ENCODE measurements around the gene ZFYVE28.

ZFYVE28 gene

DNA sequence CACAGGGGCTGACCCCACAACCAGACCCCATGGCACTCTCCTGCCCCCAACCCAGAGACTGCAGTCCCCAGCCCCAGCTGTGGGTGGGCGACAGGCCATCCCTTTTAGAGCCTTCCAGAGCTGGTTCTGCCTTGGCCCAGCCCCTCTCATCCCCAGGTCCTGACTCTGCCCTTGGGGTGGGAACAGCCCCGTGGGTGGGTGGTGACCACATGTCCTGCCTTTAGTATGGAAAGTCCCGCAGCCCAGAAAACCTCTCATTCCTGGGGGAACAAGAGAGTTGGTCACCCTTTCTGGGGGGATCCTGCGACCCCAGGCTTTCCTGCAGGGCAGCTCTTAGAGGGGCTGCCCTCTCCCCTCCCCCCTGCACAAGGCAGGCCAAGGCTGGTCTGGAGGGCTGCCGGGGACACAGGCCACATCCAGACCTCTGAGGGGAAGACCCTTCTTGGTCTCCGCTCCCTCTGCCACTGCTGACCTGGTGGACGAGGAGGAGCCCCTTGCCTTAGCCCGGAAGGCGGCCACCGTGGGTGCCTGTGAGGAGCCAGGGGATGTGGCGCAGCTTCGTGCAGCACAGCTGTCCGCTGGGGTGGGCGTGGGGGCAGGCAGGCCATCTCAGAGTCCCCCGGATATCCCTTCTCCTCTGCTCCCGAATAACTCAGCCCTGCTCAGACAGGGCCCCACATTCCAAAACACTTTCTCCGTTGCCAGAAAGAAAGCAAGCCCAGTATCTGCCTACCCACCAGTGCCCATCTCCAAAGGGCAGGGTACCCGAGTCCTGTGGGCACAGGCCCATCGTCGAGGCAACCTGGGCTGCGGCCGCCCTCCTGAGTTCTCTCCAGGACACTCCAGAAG, 149.9 kb downstream of the ZFYVE28 start:
- no peak for DNase-seq (ENCODE audit: extremely low spot score)
- TF ChIP-seq L3MBTL2 (conservative IDR thresholded peaks at IDR 0.05), result no peak
- no peak for TF ChIP-seq FOXM1 (IDR thresholded peaks at IDR 0.05; ENCODE audit: borderline replicate concordance)
- TF ChIP-seq NFRKB (IDR thresholded peaks at IDR 0.05), result no peak
- no peak for TF ChIP-seq FOXK2 (IDR thresholded peaks at IDR 0.05)
- TF ChIP-seq CTBP1 (IDR thresholded peaks at IDR 0.05; ENCODE audit: borderline replicate concordance), result no peak
- no peak for TF ChIP-seq ELF4 (IDR thresholded peaks at IDR 0.05)
- no peak for TF ChIP-seq TARDBP (IDR thresholded peaks at IDR 0.05)
- TF ChIP-seq ARNT (IDR thresholded peaks at IDR 0.05), result no peak
- TF ChIP-seq HDGF (IDR thresholded peaks at IDR 0.05; ENCODE audit: borderline replicate concordance), result no peak
- no peak for TF ChIP-seq BHLHE40 (IDR thresholded peaks at IDR 0.05; ENCODE audit: borderline replicate concordance)
- TF ChIP-seq ZNF384 (IDR thresholded peaks at IDR 0.05), result no peak
- no peak for TF ChIP-seq SUZ12 (IDR thresholded peaks at IDR 0.05)
- TF ChIP-seq, protein P1, sequence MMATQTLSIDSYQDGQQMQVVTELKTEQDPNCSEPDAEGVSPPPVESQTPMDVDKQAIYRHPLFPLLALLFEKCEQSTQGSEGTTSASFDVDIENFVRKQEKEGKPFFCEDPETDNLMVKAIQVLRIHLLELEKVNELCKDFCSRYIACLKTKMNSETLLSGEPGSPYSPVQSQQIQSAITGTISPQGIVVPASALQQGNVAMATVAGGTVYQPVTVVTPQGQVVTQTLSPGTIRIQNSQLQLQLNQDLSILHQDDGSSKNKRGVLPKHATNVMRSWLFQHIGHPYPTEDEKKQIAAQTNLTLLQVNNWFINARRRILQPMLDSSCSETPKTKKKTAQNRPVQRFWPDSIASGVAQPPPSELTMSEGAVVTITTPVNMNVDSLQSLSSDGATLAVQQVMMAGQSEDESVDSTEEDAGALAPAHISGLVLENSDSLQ (IDR thresholded peaks at IDR 0.05), result no peak
- CTCF ChIA-PET, result interaction anchor here (0.6 kb wide), 1 partner anchor 90 kb away, joined by 3 read pairs; no protein-coding TSS in a partner anchor
- POLR2A ChIA-PET, result no interaction called here

DNA sequence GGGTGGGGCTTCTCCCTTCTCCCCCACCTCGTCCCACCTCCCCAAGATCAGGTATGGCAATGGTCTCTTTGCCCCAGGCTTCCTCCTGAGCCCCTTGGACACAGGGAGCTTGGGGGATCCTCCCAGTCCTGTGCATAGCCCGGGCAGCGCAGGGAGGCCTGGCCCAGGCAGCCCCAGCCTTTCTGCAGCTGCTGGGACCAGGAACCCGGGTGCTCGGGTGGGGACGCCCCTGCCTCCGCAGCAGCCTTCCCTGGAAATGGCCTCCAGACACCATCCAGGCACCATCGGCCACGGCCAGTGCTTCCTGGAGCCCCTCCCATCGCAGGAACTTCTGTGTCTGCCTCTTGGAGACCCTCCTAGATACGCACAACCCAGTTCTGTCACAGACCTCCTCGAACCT, 150.6 kb downstream of the ZFYVE28 start:
- DNase-seq (ENCODE audit: extremely low spot score), result no peak
- ChIA-PET POLR2A (no interaction called here), CTCF (interaction anchor here (0.6 kb wide), 1 partner anchor 89 kb away, joined by 3 read pairs; no protein-coding TSS in a partner anchor)
- TF ChIP-seq BHLHE40 (IDR thresholded peaks at IDR 0.05; ENCODE audit: borderline replicate concordance) (no peak), TARDBP (IDR thresholded peaks at IDR 0.05) (no peak), FOXK2 (IDR thresholded peaks at IDR 0.05) (no peak), SUZ12 (IDR thresholded peaks at IDR 0.05) (no peak), HDGF (IDR thresholded peaks at IDR 0.05; ENCODE audit: borderline replicate concordance) (no peak), CTBP1 (IDR thresholded peaks at IDR 0.05; ENCODE audit: borderline replicate concordance) (no peak), LEF1 (IDR thresholded peaks at IDR 0.05; ENCODE audit: borderline replicate concordance) (no peak), FOXM1 (IDR thresholded peaks at IDR 0.05; ENCODE audit: borderline replicate concordance) (no peak), ARNT (IDR thresholded peaks at IDR 0.05) (no peak), L3MBTL2 (conservative IDR thresholded peaks at IDR 0.05) (no peak), ELF4 (IDR thresholded peaks at IDR 0.05) (no peak), ZNF384 (IDR thresholded peaks at IDR 0.05) (no peak), SP1 (IDR thresholded peaks at IDR 0.05) (no peak), NFRKB (IDR thresholded peaks at IDR 0.05) (no peak), FOXA1 (IDR thresholded peaks at IDR 0.05) (no peak)
- TF ChIP-seq, protein P1 (IDR thresholded peaks at IDR 0.05), result no peak

DNA sequence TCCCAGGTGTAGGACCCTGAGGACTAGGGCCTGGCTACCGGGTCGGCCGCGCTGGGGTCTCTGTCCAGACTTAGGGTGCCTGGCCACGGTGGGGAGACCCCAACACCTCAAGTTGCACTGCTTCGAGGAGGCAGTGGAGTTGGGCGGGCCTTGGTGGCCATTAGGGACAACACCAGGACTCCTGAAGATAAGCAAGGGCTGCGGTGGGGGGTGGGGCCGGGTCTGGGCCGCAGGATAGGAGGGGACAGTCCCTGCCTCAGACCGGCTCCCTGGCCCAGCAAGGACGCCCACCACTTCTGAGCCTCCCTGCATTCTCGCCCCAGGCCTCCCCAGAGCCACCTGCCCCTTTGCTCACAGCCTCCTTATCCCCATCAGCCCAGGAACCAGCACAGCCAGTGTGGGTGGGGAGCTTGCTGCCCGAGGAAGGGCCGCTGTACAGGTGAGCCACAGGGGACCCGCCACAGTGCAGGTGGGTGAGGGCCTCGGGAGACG, 151.1 kb downstream of the ZFYVE28 start:
- ChIA-PET POLR2A (no interaction called here), CTCF (no interaction called here)
- no peak for DNase-seq (ENCODE audit: extremely low spot score)
- no peak for TF ChIP-seq CTBP1 (IDR thresholded peaks at IDR 0.05; ENCODE audit: borderline replicate concordance)
- TF ChIP-seq FOXK2 (IDR thresholded peaks at IDR 0.05), result no peak

DNA sequence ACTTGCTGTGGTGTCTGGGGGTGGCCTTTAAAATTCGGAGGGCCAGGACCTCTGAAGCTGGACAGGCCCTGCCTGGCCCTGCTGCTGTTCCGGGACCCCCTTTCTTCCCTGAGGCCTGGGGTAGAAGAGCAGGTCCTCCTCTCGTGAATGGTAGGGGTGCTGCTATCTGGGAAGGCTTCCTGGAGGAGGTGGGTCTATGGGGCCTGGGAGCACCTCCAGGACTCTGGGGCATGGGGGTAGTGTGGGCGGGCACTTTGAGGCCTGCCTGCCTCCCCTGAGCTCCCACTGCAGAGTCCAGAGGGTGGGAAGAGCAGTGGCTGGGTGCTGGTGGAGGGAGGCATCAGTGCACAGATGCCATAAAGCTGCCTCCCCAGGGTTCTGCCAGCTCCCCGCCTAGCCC, 151.6 kb downstream of the ZFYVE28 start:
- ChIA-PET POLR2A (no interaction called here), CTCF (no interaction called here)
- TF ChIP-seq FOXA1 (IDR thresholded peaks at IDR 0.05), result no peak
- TF ChIP-seq CTBP1 (IDR thresholded peaks at IDR 0.05; ENCODE audit: borderline replicate concordance), result no peak
- no peak for TF ChIP-seq SP1 (IDR thresholded peaks at IDR 0.05)
- TF ChIP-seq SUZ12 (IDR thresholded peaks at IDR 0.05), result no peak
- TF ChIP-seq LEF1 (IDR thresholded peaks at IDR 0.05; ENCODE audit: borderline replicate concordance), result no peak
- TF ChIP-seq ZNF384 (IDR thresholded peaks at IDR 0.05), result no peak
- TF ChIP-seq ARNT (IDR thresholded peaks at IDR 0.05), result no peak
- TF ChIP-seq, protein P1 (IDR thresholded peaks at IDR 0.05), result no peak
- DNase-seq (ENCODE audit: extremely low spot score), result no peak

DNA sequence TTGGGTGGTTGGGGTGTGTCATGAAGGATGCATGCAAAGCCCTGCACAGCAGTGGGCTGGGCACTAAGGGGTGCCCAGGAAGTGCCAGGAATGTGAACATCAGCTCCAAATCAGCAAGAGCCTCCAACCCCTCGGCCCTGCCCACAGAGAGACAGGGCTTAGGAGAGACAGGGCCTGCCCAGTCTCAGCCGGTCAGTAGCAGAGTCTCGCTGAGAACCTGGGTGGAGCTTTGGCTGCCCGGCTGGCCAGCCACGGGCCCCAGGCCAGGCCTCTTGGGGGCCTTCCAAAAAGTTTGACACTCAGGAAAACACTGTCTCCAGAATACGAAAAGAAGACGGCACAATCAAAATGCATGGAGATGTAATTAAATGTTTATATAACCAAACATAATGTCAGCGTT, 152.3 kb downstream of the ZFYVE28 start:
- TF ChIP-seq NFRKB (IDR thresholded peaks at IDR 0.05), result no peak
- TF ChIP-seq LEF1 (IDR thresholded peaks at IDR 0.05; ENCODE audit: borderline replicate concordance), result no peak
- no peak for TF ChIP-seq FOXM1 (IDR thresholded peaks at IDR 0.05; ENCODE audit: borderline replicate concordance)
- no peak for TF ChIP-seq ZNF384 (IDR thresholded peaks at IDR 0.05)
- TF ChIP-seq SP1 (IDR thresholded peaks at IDR 0.05), result no peak
- TF ChIP-seq HDGF (IDR thresholded peaks at IDR 0.05; ENCODE audit: borderline replicate concordance), result no peak
- TF ChIP-seq SUZ12 (IDR thresholded peaks at IDR 0.05), result no peak
- TF ChIP-seq ARNT (IDR thresholded peaks at IDR 0.05), result no peak
- ChIA-PET POLR2A (no interaction called here), CTCF (no interaction called here)

More for the DNA sequence above, 152.3 kb downstream of the ZFYVE28 start:
- no peak for DNase-seq (ENCODE audit: extremely low spot score)

Data from HEK293T (cell line).